Nephron (organoid): ENCODE measurements around the gene ZNFX1.

Experiments
- H3K27ac Mint-ChIP-seq, 3 experiments: 2 replicates each; pipeline ENCODE4 v1.8.0; 2020; ENCODE audit warnings: mixed read lengths in 3 of 3, mild to moderate bottlenecking in 2 of 3, moderate library complexity in 1 of 3
- H3K27me3 Mint-ChIP-seq: 2 replicates; pipeline ENCODE4 v1.8.0; 2021; ENCODE audit warnings: low read depth, mild to moderate bottlenecking, moderate library complexity, mixed read lengths
- H3K36me3 Mint-ChIP-seq: 2 replicates; pipeline ENCODE4 v1.8.0; 2020; ENCODE audit warnings: low read depth, mixed read lengths
- H3K4me1 Mint-ChIP-seq: 2 replicates; pipeline ENCODE4 v1.8.0; 2020; ENCODE audit warnings: mixed read lengths
- H3K4me3 Mint-ChIP-seq, 3 experiments: 2 replicates each; pipeline ENCODE4 v1.8.0; 2020; ENCODE audit warnings: mild to moderate bottlenecking in 3 of 3, mixed read lengths in 3 of 3, moderate library complexity in 2 of 3
- H3K9me3 Mint-ChIP-seq: 2 replicates; pipeline ENCODE4 v1.8.0; 2020; ENCODE audit warnings: mixed read lengths
- CTCF ChIP-seq, 3 experiments: fragments of 200-600 bp; sonication (generic); IDR thresholded peaks; one replicate each; pipeline ENCODE4 v1.5.0; 2021; ENCODE audit warnings: antibody characterized with exemption in 3 of 3; ENCODE audit not compliant: unreplicated experiment in 3 of 3

ZNFX1 gene

DNA sequence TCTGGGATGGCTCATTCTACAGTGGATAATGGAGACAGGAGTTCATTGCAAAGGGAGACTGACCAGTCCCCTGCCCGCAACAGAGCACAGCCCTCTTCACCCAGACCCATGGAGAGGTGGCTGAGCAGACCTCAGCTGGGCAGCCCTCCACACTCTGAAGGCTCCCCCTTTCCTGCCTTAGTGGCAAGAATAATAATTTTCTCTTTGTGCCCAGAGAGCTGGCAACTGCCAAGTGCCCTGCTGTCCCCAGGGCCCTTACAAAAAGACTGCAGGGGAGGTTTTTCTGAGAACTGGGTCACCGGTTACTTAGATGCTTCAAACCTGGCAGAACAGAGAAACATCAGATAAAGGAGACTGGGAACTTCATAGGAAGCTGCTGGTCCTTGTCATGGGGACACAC, 35.4 kb upstream of the ZNFX1 start:
- no peak for TF ChIP-seq CTCF (IDR thresholded peaks at IDR 0.05; ENCODE audit: unreplicated experiment in 3 of 3)
- no peak overlapping the region for H3K27ac Mint-ChIP-seq
- H3K27me3 Mint-ChIP-seq: peaks cover 90% of the 10 kb centered on the region
- peaks cover 5% of the 10 kb centered on the region for H3K4me1 Mint-ChIP-seq
- peaks cover 8% of the 10 kb centered on the region for H3K9me3 Mint-ChIP-seq
- no peak overlapping the region for H3K4me3 Mint-ChIP-seq
- H3K36me3 Mint-ChIP-seq: peaks cover 3% of the 10 kb centered on the region

DNA sequence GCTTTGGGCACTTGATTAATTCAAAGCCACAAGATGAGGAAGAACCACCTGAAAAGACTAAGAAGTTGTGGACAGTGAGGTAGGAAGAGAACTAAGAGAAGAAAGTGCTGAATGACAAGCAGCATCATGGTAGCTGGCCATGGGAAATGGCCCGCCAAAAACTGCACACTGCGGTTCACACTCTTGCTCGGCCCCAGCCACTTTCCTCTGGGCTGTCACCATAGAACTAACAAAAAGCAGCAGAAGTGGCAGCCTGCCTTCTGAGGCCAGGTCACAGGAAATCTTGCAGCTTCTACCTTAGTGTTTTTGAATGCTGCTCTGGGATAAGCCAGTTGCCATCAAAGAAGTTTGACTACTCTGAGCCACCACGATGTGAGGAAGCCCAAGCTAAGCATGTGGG, 34.8 kb upstream of the ZNFX1 start:
- Mint-ChIP-seq H3K4me3 (no peak overlapping the region), H3K36me3 (peaks cover 3% of the 10 kb centered on the region), H3K27me3 (peaks cover 85% of the 10 kb centered on the region), H3K4me1 (no peaks in the 10 kb centered on the region), H3K27ac (no peak overlapping the region), H3K9me3 (peaks cover 8% of the 10 kb centered on the region)
- TF ChIP-seq CTCF (IDR thresholded peaks at IDR 0.05; ENCODE audit: unreplicated experiment in 3 of 3): no peak

- no peak overlapping the region for H3K27ac Mint-ChIP-seq
- no peak for TF ChIP-seq CTCF (IDR thresholded peaks at IDR 0.05; ENCODE audit: unreplicated experiment in 3 of 3)
- no peaks in the 10 kb centered on the region for H3K9me3 Mint-ChIP-seq
- no peaks in the 10 kb centered on the region for H3K36me3 Mint-ChIP-seq
- no peak overlapping the region for H3K4me3 Mint-ChIP-seq
- no peaks in the 10 kb centered on the region for H3K4me1 Mint-ChIP-seq
- peaks cover 66% of the 10 kb centered on the region for H3K27me3 Mint-ChIP-seq
Observed at GRCh38 chr20:49310705-49311104, 32.8 kb upstream of the ZNFX1 start.

DNA sequence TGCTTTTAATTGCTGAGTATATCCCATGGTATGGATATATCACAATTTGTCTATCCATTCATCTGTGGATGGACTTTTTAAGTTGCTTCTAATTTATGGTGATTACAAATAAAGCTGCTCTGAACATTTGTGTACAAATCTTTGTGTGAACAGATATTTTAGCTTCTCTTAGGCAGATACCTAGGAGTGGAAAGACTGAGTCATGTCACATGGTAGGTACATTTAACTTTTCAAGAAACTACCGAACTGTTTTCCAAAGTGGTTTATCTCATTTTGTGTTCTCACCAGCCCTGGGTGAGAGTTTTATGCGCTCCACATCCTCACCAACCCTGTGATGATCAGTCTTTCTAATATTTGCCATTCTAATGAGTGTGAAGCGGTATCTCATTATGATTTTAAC, 31.0 kb upstream of the ZNFX1 start:
- H3K27ac Mint-ChIP-seq: no peak overlapping the region
- H3K9me3 Mint-ChIP-seq: no peaks in the 10 kb centered on the region
- no peak overlapping the region for H3K4me3 Mint-ChIP-seq
- peaks cover 50% of the 10 kb centered on the region for H3K27me3 Mint-ChIP-seq
- no peak for TF ChIP-seq CTCF (IDR thresholded peaks at IDR 0.05; ENCODE audit: unreplicated experiment in 3 of 3)
- H3K36me3 Mint-ChIP-seq: no peaks in the 10 kb centered on the region
- H3K4me1 Mint-ChIP-seq: no peaks in the 10 kb centered on the region

GRCh38 chr20:49306903-49307620, 29.2 kb upstream of the ZNFX1 start:
- no peak overlapping the region for H3K4me3 Mint-ChIP-seq
- H3K27me3 Mint-ChIP-seq: peaks cover 33% of the 10 kb centered on the region
- peaks cover 5% of the 10 kb centered on the region for H3K4me1 Mint-ChIP-seq
- no peak overlapping the region for H3K27ac Mint-ChIP-seq
- no peaks in the 10 kb centered on the region for H3K9me3 Mint-ChIP-seq
- no peak for TF ChIP-seq CTCF (IDR thresholded peaks at IDR 0.05; ENCODE audit: unreplicated experiment in 3 of 3)
- H3K36me3 Mint-ChIP-seq: no peaks in the 10 kb centered on the region

DNA sequence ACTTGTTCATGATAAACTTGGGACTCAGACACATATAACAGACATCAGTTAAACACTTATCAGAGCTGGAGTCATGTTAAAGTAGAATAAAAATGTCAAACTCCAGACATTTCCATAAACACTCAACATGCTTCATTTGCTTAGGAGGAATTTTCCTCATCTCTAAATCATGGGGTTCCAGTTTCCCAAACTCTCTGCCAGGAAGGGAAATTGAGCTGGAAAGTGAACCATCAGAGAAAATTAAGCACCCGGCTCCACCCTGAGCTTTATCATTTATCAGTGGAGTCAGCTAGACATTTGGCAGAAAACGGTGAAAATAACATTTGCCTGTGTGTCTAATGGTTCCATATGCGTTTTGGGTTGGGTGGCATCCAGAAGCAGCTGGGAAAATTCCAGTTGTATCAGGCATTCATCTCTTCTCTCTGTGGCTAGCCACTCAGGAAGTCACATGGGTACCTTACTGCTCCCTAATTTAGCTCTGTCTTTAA, 25.3 kb upstream of the ZNFX1 start:
- H3K9me3 Mint-ChIP-seq: no peaks in the 10 kb centered on the region
- no peak for TF ChIP-seq CTCF (IDR thresholded peaks at IDR 0.05; ENCODE audit: unreplicated experiment in 3 of 3)
- H3K36me3 Mint-ChIP-seq: peaks cover 3% of the 10 kb centered on the region
- H3K4me3 Mint-ChIP-seq: no peak overlapping the region
- peak overlapping the region in 2 of 3 experiments; percentile 72 to 80 for H3K27ac Mint-ChIP-seq
- H3K27me3 Mint-ChIP-seq: no peaks in the 10 kb centered on the region
- peaks cover 5% of the 10 kb centered on the region for H3K4me1 Mint-ChIP-seq
